CD4-positive, alpha-beta T cell (primary cell): ENCODE results near the gene NFIA. TPM values are rescaled to one million over a fixed set of nuclear protein-coding genes. Genes with fewer than 3 reads are reported as not detected.

Experiments used
- ATAC-seq: fragments of 200-7000 bp; cut with Tn5 transposase; one replicate; pipeline ENCODE4 v1.10.0; 2022; ENCODE audit warnings: mild to moderate bottlenecking; ENCODE audit not compliant: poor library complexity
- CTCF ChIA-PET: fragments of 350-600 bp; sonication (Branson Sonifier 250); formaldehyde crosslinking; loops from one replicate; lab custom pipeline; 2021; ENCODE audit warnings: antibody characterized with exemption, inconsistent platforms; lab: Charles Lee
- POLR2A ChIA-PET: fragments of 350-600 bp; sonication (Branson Sonifier 250); formaldehyde crosslinking; loops from one replicate; lab custom pipeline; 2021; ENCODE audit warnings: antibody characterized with exemption, inconsistent platforms; lab: Charles Lee
- DNase-seq, 14 experiments: peaks; one replicate each; pipeline ENCODE4 v3.0.0-alpha.2; 2013 to 2020; ENCODE audit warnings: mixed read lengths in 2 of 14
- H3K27ac ChIP-seq, 2 donors: one replicate each; pipeline versions ENCODE4 v1.5.1 to v1.7.0; 2013; ENCODE audit warnings: low read length in 2 of 2, low read depth in 1 of 2, mild to moderate bottlenecking in 1 of 2
- H3K27me3 ChIP-seq, 2 experiments: 1 replicate in 1 of 2; 2 replicates in 1 of 2; pipeline versions ENCODE4 v1.6.1 to v1.7.0; 2013; ENCODE audit warnings: low read length in 2 of 2, control low read depth in 1 of 2, mild to moderate bottlenecking in 1 of 2, moderate library complexity in 1 of 2; ENCODE audit not compliant: insufficient read depth in 2 of 2, control insufficient read depth in 1 of 2
- H3K36me3 ChIP-seq: one replicate; pipeline ENCODE4 v1.6.1; 2013; ENCODE audit warnings: low read length, control low read depth; ENCODE audit not compliant: insufficient read depth
- H3K4me1 ChIP-seq: one replicate; pipeline ENCODE4 v1.6.1; 2013; ENCODE audit warnings: low read length, control low read depth; ENCODE audit not compliant: insufficient read depth
- H3K4me3 ChIP-seq: one replicate; pipeline ENCODE4 v1.5.1; 2013; ENCODE audit warnings: mild to moderate bottlenecking, low read length, moderate library complexity
- H3K9me3 ChIP-seq, 2 experiments: 1 replicate in 1 of 2; 2 replicates in 1 of 2; pipeline versions ENCODE4 v1.6.1 to v1.7.0; 2013; ENCODE audit warnings: low read length in 2 of 2, mild to moderate bottlenecking in 2 of 2, control low read depth in 1 of 2, moderate library complexity in 1 of 2; ENCODE audit not compliant: control insufficient read depth in 1 of 2, insufficient read depth in 1 of 2
- H3K27ac Mint-ChIP-seq: one replicate; pipeline ENCODE4 v1.8.0; 2020; ENCODE audit warnings: mixed read lengths
- H3K27me3 Mint-ChIP-seq: one replicate; pipeline ENCODE4 v1.8.0; 2021; ENCODE audit warnings: mixed read lengths
- H3K36me3 Mint-ChIP-seq: one replicate; pipeline ENCODE4 v1.8.0; 2021; ENCODE audit warnings: low read depth, mixed read lengths
- H3K4me1 Mint-ChIP-seq: one replicate; pipeline ENCODE4 v1.8.0; 2021; ENCODE audit warnings: low read depth, mixed read lengths
- H3K4me3 Mint-ChIP-seq: one replicate; pipeline ENCODE4 v1.8.0; 2020; ENCODE audit warnings: mild to moderate bottlenecking, mixed read lengths
- H3K9me3 Mint-ChIP-seq: one replicate; pipeline ENCODE4 v1.8.0; 2020; ENCODE audit warnings: mixed read lengths
- intact Hi-C, 2 experiments: fragments of 100-400 bp; cut with DNase I in 1 of 2; cut with micrococcal nuclease in 1 of 2; formaldehyde crosslinking; loops; one replicate each; pipeline versions ENCODE4 v1.15.1 to v1.9.0; 2023 to 2025; cut with DNase I, micrococcal nuclease
- total RNA-seq, 174 experiments: library from RNA in 2 of 174; stranded (reverse) in 2 of 174; gene quantifications; one replicate each; pipeline ENCODE4 v1.2.3 and lab custom pipeline; 2021 to 2026
- TF ChIP-seq, protein P1 (sequence below): fragments of 200-600 bp; IDR thresholded peaks from one replicate; pipeline ENCODE4 v1.8.0; 2022; ENCODE audit warnings: antibody characterized with exemption, mild to moderate bottlenecking

Gene NFIA
- total RNA-seq, 2 experiments from 2014 or later: 4.8 to 5.9 TPM

DNA sequence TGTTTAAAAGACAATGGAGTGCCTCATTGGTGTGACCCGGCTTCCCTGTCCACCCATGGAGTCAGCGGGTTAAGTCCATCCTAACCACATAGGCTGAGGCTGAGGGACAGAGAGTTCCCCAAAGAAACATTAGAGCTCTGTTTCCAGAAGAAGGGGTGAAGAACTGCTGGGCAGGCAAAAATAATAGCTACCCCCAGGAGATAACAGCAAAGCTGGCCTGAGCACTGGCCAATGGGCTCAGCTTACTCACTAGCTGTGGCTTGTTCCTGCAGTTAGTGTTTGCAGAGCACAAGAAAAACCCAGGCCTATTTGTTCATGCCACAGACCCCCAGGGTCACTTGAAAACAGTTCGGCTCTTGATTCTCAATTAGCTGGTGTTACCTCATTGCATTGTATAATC lies 311.2 kb downstream of the NFIA start:
- peaks cover 0 to 4% of the 10 kb centered on the region in 2 experiments for H3K9me3 ChIP-seq
- no peak overlapping the region for H3K27ac ChIP-seq
- ChIA-PET POLR2A (no interaction called here), CTCF (no interaction called here)
- Mint-ChIP-seq H3K36me3 (peaks cover 6% of the 10 kb centered on the region), H3K27me3 (no peaks in the 10 kb centered on the region), H3K27ac (no peak overlapping the region), H3K4me1 (no peaks in the 10 kb centered on the region), H3K4me3 (no peak overlapping the region), H3K9me3 (no peaks in the 10 kb centered on the region)
- H3K4me1 ChIP-seq: no peaks in the 10 kb centered on the region
- DNase-seq (no peak), ATAC-seq (no peak)
- H3K4me3 ChIP-seq: no peak overlapping the region
- TF ChIP-seq, protein P1, sequence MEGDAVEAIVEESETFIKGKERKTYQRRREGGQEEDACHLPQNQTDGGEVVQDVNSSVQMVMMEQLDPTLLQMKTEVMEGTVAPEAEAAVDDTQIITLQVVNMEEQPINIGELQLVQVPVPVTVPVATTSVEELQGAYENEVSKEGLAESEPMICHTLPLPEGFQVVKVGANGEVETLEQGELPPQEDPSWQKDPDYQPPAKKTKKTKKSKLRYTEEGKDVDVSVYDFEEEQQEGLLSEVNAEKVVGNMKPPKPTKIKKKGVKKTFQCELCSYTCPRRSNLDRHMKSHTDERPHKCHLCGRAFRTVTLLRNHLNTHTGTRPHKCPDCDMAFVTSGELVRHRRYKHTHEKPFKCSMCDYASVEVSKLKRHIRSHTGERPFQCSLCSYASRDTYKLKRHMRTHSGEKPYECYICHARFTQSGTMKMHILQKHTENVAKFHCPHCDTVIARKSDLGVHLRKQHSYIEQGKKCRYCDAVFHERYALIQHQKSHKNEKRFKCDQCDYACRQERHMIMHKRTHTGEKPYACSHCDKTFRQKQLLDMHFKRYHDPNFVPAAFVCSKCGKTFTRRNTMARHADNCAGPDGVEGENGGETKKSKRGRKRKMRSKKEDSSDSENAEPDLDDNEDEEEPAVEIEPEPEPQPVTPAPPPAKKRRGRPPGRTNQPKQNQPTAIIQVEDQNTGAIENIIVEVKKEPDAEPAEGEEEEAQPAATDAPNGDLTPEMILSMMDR: no peak
- intact Hi-C loops: no loop called here
- H3K27me3 ChIP-seq: no peaks in the 10 kb centered on the region
- no peaks in the 10 kb centered on the region for H3K36me3 ChIP-seq

DNA sequence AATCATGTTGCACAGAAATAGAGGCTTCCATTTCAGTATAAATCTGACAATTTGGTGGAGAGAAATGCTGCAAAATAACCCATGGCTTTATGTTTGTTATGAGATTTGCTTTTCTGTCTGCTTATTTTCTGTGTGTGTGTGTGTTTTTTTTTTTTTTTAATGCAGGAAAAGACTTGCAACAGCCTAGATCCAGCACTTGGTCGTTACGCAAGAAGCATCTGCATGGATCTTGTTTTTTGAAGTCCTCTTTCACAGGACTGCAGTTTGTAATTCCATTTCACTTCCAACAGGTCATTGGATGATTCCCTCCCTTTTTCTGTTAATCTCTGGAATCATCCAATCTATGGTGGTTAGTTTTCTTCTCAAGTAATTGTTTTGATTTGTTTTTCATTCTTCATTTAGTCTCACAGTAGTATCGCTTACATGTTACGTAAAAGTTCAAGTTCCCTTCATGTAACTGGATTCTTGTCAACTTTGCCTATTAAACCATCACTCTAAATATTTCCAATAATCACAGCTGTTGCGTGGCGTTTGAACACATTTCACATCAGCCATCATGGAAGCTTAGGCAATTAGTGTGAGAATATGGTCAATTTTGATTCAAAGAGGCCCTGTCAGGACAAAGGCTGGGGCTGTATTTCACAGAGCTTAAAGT lies 312.9 kb downstream of the NFIA start:
- Histone ChIP-seq H3K4me3 (no peak overlapping the region), H3K36me3 (no peaks in the 10 kb centered on the region), H3K27me3 (no peaks in the 10 kb centered on the region), H3K4me1 (no peaks in the 10 kb centered on the region), H3K27ac (no peak overlapping the region), H3K9me3 (no peaks in the 10 kb centered on the region)
- no peaks in the 10 kb centered on the region for H3K9me3 Mint-ChIP-seq
- TF ChIP-seq, protein P1: no peak
- no peak overlapping the region for H3K27ac Mint-ChIP-seq
- no peaks in the 10 kb centered on the region for H3K4me1 Mint-ChIP-seq
- H3K27me3 Mint-ChIP-seq: no peaks in the 10 kb centered on the region
- ATAC-seq (no peak), DNase-seq (no peak)
- POLR2A ChIA-PET: no interaction called here
- intact Hi-C loops: no loop called here
- CTCF ChIA-PET: no interaction called here
- peaks cover 5% of the 10 kb centered on the region for H3K36me3 Mint-ChIP-seq
- no peak overlapping the region for H3K4me3 Mint-ChIP-seq

DNA sequence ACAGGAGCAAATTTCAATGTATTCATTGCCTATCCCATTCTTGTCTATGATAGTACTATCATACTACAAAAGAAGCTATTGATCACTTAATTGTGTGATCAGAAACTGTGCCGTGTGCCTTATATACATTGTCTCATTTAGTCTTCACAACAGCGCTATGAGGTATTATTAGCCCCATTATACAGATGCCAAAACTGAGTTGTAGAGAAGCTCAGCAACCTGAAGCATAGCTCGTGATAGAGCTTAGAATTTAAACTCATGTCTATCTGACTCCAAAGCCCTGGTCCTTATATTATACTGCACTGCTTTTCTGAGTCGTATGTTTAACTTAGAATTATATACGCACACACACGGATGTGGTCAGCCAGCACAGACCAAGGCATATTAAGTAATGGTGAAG lies 315.1 kb downstream of the NFIA start:
- POLR2A ChIA-PET: no interaction called here
- Histone ChIP-seq H3K36me3 (no peaks in the 10 kb centered on the region), H3K9me3 (no peaks in the 10 kb centered on the region), H3K4me1 (no peaks in the 10 kb centered on the region), H3K27ac (no peak overlapping the region), H3K4me3 (no peak overlapping the region), H3K27me3 (no peaks in the 10 kb centered on the region)
- TF ChIP-seq, protein P1: no peak
- no peak overlapping the region for H3K27ac Mint-ChIP-seq
- H3K27me3 Mint-ChIP-seq: no peaks in the 10 kb centered on the region
- H3K4me3 Mint-ChIP-seq: no peak overlapping the region
- no peaks in the 10 kb centered on the region for H3K36me3 Mint-ChIP-seq
- DNase-seq (no peak), ATAC-seq (no peak)
- intact Hi-C loops: no loop called here
- no peaks in the 10 kb centered on the region for H3K4me1 Mint-ChIP-seq
- H3K9me3 Mint-ChIP-seq: no peaks in the 10 kb centered on the region
- CTCF ChIA-PET: no interaction called here
